Activated T-cell treated with anti-CD3 and anti-CD28 coated beads for 48 hours (primary cell): ENCODE data around the gene PKLR.

Source experiments
- DNase-seq: peaks from one replicate; pipeline ENCODE4 v3.0.0-alpha.2; 2020; ENCODE audit warnings: low read depth

The PKLR gene

GRCh38 chr1:155285063-155285462 lies 16.2 kb downstream of the PKLR start:
- no peak for DNase-seq

- no peak for DNase-seq
Measured at GRCh38 chr1:155284476-155284875, 16.8 kb downstream of the PKLR start.

GRCh38 chr1:155282488-155283091 lies 18.6 kb downstream of the PKLR start:
- no peak for DNase-seq

GRCh38 chr1:155279268-155279667 lies 22.0 kb downstream of the PKLR start:
- DNase-seq, result no peak

- no peak for DNase-seq
Measured at GRCh38 chr1:155278689-155279160, 22.5 kb downstream of the PKLR start.

GRCh38 chr1:155277902-155278688 lies 23.1 kb downstream of the PKLR start:
- peak; percentile 70 for DNase-seq

GRCh38 chr1:155277070-155277901 lies 24.0 kb downstream of the PKLR start, which contains the start of gene HCN3:
HCN3 (plus strand) TSS chr1:155277463; CDS start chr1:155277591, 128 bp downstream.
- peak; percentile 95 for DNase-seq

- DNase-seq, result peak; percentile 98
Measured at GRCh38 chr1:155273343-155274245, 27.6 kb downstream of the PKLR start, which contains the start of gene CLK2. CLK2 (minus strand) TSS chr1:155273504; CDS start chr1:155270977, 2,527 bp downstream.

GRCh38 chr1:155272466-155273342 lies 28.5 kb downstream of the PKLR start:
- DNase-seq, result no peak

- no peak for DNase-seq
Measured at GRCh38 chr1:155269381-155269780, 31.9 kb downstream of the PKLR start.

- DNase-seq, result no peak
Measured at GRCh38 chr1:155268630-155269029, 32.6 kb downstream of the PKLR start.

GRCh38 chr1:155267373-155267772 lies 33.9 kb downstream of the PKLR start:
- DNase-seq, result no peak

- DNase-seq, result no peak
Measured at GRCh38 chr1:155266553-155266952, 34.7 kb downstream of the PKLR start.

GRCh38 chr1:155263067-155263466 lies 38.2 kb downstream of the PKLR start:
- no peak for DNase-seq

- DNase-seq, result peak; percentile 82
Measured at GRCh38 chr1:155261852-155262673, 39.2 kb downstream of the PKLR start, which contains the start of gene SCAMP3. SCAMP3 (minus strand) TSS chr1:155262360; CDS start chr1:155262151, 209 bp downstream.

- no peak for DNase-seq
Measured at GRCh38 chr1:155261493-155261851, 39.8 kb downstream of the PKLR start.

- DNase-seq, result no peak
Measured at GRCh38 chr1:155260276-155260675, 41.0 kb downstream of the PKLR start.

GRCh38 chr1:155256058-155256852 lies 45.0 kb downstream of the PKLR start:
- DNase-seq, result no peak
